Adrenal gland (tissue), 12 donors: ENCODE measurements around the gene C8G. TPM values are rescaled to one million over a fixed set of nuclear protein-coding genes. Genes with fewer than 3 reads are reported as not detected.

Source experiments
- DNase-seq, 7 donors: peaks; one replicate each; pipeline ENCODE4 v3.0.0-alpha.2; 2019 to 2020
- H3K27ac ChIP-seq, 5 donors: fragments of 200-600 bp; sonication (generic) in 4 of 5; 1 replicate in 3 of 5; 2 replicates in 2 of 5; pipeline versions ENCODE4 v1.5.1 to v1.8.0; 2016 to 2020; ENCODE audit warnings: mild to moderate bottlenecking in 1 of 5
- H3K27me3 ChIP-seq: fragments of 200-600 bp; 2 replicates; pipeline ENCODE4 v1.8.0; 2021
- H3K36me3 ChIP-seq, 2 donors: fragments of 200-600 bp; replicated peaks in 1 of 2; 1 replicate in 1 of 2; 2 replicates in 1 of 2; pipeline versions ENCODE4 v1.5.1 to v1.8.0; 2018 to 2022
- H3K4me1 ChIP-seq, 2 donors: fragments of 200-600 bp; replicated peaks in 1 of 2; 1 replicate in 1 of 2; 2 replicates in 1 of 2; pipeline versions ENCODE4 v1.5.1 to v1.8.0; 2018 to 2021
- H3K4me3 ChIP-seq, 4 donors: fragments of 200-600 bp; sonication (generic) in 3 of 4; one replicate each; pipeline ENCODE4 v1.5.1; 2016 to 2018
- H3K9me3 ChIP-seq, 3 donors: fragments of 200-600 bp; sonication (generic) in 1 of 3; replicated peaks in 1 of 3; 1 replicate in 2 of 3; 2 replicates in 1 of 3; pipeline versions ENCODE4 v1.5.1 to v1.8.0; 2016 to 2021
- POLR2A ChIP-seq, 2 donors: fragments of 450-650 bp; IDR thresholded peaks; one replicate each; pipeline ENCODE4 v1.6.1; 2017; ENCODE audit warnings: antibody characterized with exemption in 2 of 2, mild to moderate bottlenecking in 2 of 2, moderate library complexity in 1 of 2
- WGBS, 4 donors: extraction: QIAGEN DNeasy Blood & Tissue Kit in 2 of 4; methylation state at CpG; one replicate each; pipeline versions ENCODE4 v1.1.5 to v1.1.7; 2013 to 2017; 5-methylcytosine and 5-hydroxymethylcytosine counted together
- intact Hi-C, 2 donors: fragments of 100-400 bp; cut with DNase I; formaldehyde crosslinking; loops; one replicate each; pipeline versions ENCODE4 v1.14.1 to v1.15.0; 2022 to 2023
- polyA plus RNA-seq, 3 donors: library from polyadenylated mRNA; stranded (reverse); fragments of 200-250 nt in 2 of 3; fragments of 350-450 nt in 1 of 3; fragmentation: Illumina TruSeq in 1 of 3; extraction: RNeasy Lipid Tissue Mini Kit (QIAGEN cat#74804) in 1 of 3; gene quantifications; one replicate each; pipeline ENCODE4 v1.2.3, GENCODE V29; 2013 to 2014
- total RNA-seq, 9 donors: library from RNA; depleted of rRNA in 4 of 9; stranded (reverse); fragments of >200 nt in 4 of 9; fragments of 120-200 nt in 1 of 9; fragmentation: NEBNext Ultra II Directional in 1 of 9; extraction: Animal tissue kit (Norgen Biotek cat#: 25700) in 1 of 9; gene quantifications; one replicate each; pipeline versions ENCODE4 v1.1.0 to v1.2.4, GENCODE V29; 2013 to 2023
- TF ChIP-seq, protein P1 (sequence below), 6 experiments: fragments of 450-650 bp in 4 of 6; fragments of 200-600 bp in 2 of 6; sonication (generic) in 1 of 6; IDR thresholded peaks; 1 replicate in 5 of 6; 2 replicates in 1 of 6; pipeline versions ENCODE4 v1.5.1 to v1.8.0; 2016 to 2021; ENCODE audit warnings: antibody characterized with exemption in 6 of 6, mild to moderate bottlenecking in 2 of 6, moderate library complexity in 1 of 6
- donor health status: healthy with polysubstance abuse.
- donor health status: Bipolar disorder and iron deficiency.
- donor health status: DM: yes; HTN: yes; CAD: no.
- donor health status: DM: no; HTN: no; CAD: no.
- donor health status: DM: no; HTN: no; CAD: no.
- donor health status: DM: yes; HTN: yes; CAD: no.

The C8G gene
- total and polyA plus RNA-seq, 12 donors: 0.68 to 5.5 (median 2.2) TPM; not detected in 6

DNA sequence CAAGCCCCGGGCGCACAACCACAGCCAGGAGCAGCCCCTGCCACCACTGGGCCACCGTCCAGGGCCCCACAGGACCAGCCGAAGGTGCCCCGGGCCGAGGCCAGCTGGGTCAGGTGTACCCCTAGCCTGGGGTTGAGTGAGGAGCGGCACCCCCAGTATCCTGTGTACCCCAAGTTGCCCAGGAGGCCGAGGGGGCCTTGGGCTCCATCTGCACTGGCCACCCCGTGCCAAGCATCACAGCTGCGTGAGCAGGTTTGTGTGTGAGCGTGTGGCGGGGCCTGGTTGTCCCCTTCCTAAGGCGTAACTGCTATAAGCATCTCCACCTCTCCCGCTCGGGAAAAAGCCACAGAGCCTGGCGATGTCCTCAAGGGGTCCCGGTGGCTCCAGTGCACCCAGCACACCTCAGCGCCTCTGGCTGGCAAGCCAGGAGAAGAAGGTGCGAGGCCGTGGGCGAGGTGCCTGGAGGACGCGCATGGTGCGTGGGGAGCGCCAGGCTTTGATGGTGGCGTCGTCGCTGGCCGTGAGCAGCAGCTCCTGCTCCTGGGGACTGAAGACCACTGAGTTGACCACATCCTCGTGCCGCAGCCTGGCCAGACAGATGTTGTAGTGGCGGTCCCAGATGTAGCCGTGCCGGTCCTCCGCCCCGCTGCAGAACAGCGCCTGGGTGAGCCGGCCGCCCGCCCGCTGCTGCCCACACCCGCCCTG is 4.4 kb upstream of the C8G start:
- Histone ChIP-seq H3K36me3 (peaks cover 0 to 40% of the 10 kb centered on the region in 2 donors), H3K27me3 (no peaks in the 10 kb centered on the region), H3K27ac (peak overlapping the region in 4 of 5 donors; percentile 16 to 85 (median 77)), H3K4me3 (no peak overlapping the region), H3K9me3 (no peaks in the 10 kb centered on the region), H3K4me1 (peaks cover 21 to 23% of the 10 kb centered on the region in 2 donors)
- DNase-seq: no peak
- TF ChIP-seq, protein P1, sequence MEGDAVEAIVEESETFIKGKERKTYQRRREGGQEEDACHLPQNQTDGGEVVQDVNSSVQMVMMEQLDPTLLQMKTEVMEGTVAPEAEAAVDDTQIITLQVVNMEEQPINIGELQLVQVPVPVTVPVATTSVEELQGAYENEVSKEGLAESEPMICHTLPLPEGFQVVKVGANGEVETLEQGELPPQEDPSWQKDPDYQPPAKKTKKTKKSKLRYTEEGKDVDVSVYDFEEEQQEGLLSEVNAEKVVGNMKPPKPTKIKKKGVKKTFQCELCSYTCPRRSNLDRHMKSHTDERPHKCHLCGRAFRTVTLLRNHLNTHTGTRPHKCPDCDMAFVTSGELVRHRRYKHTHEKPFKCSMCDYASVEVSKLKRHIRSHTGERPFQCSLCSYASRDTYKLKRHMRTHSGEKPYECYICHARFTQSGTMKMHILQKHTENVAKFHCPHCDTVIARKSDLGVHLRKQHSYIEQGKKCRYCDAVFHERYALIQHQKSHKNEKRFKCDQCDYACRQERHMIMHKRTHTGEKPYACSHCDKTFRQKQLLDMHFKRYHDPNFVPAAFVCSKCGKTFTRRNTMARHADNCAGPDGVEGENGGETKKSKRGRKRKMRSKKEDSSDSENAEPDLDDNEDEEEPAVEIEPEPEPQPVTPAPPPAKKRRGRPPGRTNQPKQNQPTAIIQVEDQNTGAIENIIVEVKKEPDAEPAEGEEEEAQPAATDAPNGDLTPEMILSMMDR (IDR thresholded peaks at IDR 0.05): no peak
- no peak for TF ChIP-seq POLR2A (IDR thresholded peaks at IDR 0.05)
- 86 to 89% (median 87%) methylated on average over 15 to 42 of the region's 42 CpGs for WGBS, 4 donors
- intact Hi-C loops: loop anchor here (5.0 to 10.0 kb wide), 4 partner anchors 56 to 96 kb away; partner anchors contain the start of genes AJM1 (in 1 of the 2), FUT7 (in 1 of the 2), MAMDC4 (in 1 of the 2) and PHPT1 (in 1 of the 2)

DNA sequence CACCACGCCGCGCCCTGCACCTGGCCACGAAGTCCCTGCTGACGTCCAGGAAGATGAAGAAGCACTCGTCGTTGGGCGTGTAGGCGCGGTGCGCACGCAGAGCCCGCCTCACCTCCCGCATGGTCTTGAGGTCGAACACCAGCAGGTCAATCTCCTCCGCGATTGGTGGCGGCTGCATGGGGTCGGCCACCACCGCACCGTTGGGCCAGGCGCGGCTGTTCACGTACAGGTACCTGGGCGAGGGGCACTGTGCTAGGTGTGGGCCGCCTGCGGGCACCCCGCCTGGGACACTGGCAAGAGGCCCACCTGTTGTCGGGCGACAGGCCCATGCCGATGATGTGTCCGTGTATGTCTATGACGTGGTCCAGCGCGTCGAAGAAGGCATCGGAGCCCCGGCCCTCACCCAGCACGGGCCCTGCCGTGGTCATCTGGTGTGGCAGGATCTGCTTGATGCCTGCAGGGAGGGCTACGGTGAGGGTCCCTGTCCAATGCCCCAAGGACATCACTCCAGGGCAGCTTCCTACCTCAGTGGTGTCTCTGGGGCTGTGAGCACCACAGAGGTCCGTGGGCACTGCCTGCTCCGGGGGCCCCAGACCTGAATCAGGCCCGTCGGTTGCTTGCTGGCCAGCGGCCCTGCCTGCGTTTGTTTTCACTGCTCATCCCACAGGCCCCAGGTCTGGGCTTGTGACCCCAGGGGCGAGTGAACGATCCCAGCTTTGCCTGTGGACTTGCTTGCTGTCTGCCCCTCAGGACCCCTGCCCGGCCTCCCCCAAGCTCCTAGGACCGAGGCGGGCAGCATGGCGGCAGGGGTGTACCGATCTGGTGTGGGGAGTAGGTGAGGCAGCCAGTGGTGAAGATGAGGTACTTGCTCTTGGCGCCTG is 3.6 kb upstream of the C8G start:
- no peak overlapping the region for H3K4me3 ChIP-seq
- H3K9me3 ChIP-seq: no peaks in the 10 kb centered on the region
- TF ChIP-seq POLR2A (IDR thresholded peaks at IDR 0.05): no peak
- TF ChIP-seq, protein P1 (IDR thresholded peaks at IDR 0.05): no peak
- H3K4me1 ChIP-seq: peaks cover 21 to 23% of the 10 kb centered on the region in 2 donors
- peak in 2 of 7 donors; percentile 47 to 53 for DNase-seq
- no peaks in the 10 kb centered on the region for H3K27me3 ChIP-seq
- no peak overlapping the region for H3K27ac ChIP-seq
- H3K36me3 ChIP-seq: peaks cover 0 to 40% of the 10 kb centered on the region in 2 donors
- intact Hi-C loops: loop anchor here (5.0 to 10.0 kb wide), 4 partner anchors 57 to 97 kb away; partner anchors contain the start of genes AJM1 (in 1 of the 2), FUT7 (in 1 of the 2), MAMDC4 (in 1 of the 2) and PHPT1 (in 1 of the 2)
- 92 to 98% (median 94%) methylated on average over 9 to 55 of the region's 55 CpGs for whole genome bisulfite sequencing, 4 donors

DNA sequence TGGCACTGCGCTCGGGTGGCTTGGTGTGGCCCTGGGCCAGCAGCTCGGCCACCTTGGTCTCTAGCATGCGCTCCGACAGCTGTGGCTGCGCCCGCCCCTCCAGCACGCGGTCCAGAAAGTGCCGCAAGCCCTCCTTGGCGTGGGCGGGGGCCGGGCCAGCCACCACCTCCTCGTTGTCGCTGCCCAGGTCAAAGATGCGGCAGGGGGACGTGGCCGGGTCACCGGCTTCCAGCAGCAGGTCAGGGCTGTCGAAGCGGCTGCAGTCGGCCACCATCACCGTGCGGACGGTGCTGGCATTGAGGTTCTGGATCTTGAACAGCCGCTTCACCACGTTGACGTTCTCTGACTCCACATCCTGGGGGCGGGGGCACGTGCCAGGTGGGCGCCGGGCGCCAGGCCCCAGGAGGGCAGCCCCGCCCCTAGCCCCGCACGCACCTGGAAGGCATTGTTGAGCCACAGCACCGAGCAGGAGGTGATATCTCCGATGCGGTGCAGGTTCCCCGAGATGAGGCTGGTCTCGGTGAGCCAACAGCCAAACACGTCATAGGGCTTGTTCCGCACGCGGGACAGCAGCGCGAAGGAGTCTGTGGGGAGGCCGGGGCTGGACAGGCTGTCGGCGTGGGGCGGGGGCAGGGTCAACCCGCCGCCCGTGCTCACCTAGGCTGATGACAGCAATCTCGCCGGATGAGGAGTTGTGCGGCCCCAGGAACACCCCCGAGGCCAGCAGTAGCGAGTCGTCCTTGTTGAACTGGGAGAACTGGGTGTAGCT is 2.7 kb upstream of the C8G start:
- H3K9me3 ChIP-seq: no peaks in the 10 kb centered on the region
- WGBS, 4 donors: 93 to 94% (median 94%) methylated on average over 22 to 60 of the region's 60 CpGs; no CpG with 5 or more reads in 1 of the 4 donors
- peaks cover 21 to 23% of the 10 kb centered on the region in 2 donors for H3K4me1 ChIP-seq
- H3K27me3 ChIP-seq: no peaks in the 10 kb centered on the region
- no peak overlapping the region for H3K27ac ChIP-seq
- intact Hi-C loops: loop anchor here (5.0 to 10.0 kb wide), 4 partner anchors 57 to 97 kb away; partner anchors contain the start of genes AJM1 (in 1 of the 2), FUT7 (in 1 of the 2), MAMDC4 (in 1 of the 2) and PHPT1 (in 1 of the 2)
- H3K36me3 ChIP-seq: peaks cover 0 to 40% of the 10 kb centered on the region in 2 donors
- TF ChIP-seq POLR2A (IDR thresholded peaks at IDR 0.05): no peak
- TF ChIP-seq, protein P1 (IDR thresholded peaks at IDR 0.05): no peak
- peak in 1 of 7 donors; percentile 20 for DNase-seq
- no peak overlapping the region for H3K4me3 ChIP-seq
